Measurements from ENCODE around the gene KCNH6.

KCNH6 gene

GRCh38 chr17:63557416-63557815 is 34.3 kb downstream of the KCNH6 start:
- DNase-seq = no peak

GRCh38 chr17:63558441-63558840 is 35.3 kb downstream of the KCNH6 start:
- no peak for DNase-seq

- DNase-seq = no peak
Observed at GRCh38 chr17:63561819-63562218, 38.7 kb downstream of the KCNH6 start.

- no peak for DNase-seq
Observed at GRCh38 chr17:63563339-63563738, 40.2 kb downstream of the KCNH6 start.

DNA sequence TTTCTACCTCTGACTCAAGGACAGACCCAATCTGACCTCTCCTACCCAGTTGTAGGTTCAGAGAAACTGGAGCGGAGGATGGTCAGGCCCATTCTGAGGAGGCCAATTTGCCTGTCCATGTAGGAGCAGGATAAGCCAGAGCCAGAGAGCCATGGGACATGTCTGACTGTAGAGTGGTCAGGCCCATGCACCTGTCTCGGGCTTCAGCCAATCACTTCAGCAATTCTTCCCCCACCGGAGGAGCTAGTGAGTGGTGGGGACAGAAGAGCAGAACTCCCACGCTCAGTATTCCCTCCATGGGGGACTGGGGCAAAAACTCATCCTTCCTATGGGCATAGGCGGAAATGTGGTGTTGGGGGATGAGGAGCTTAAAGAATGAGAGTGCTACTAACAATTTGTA is 41.4 kb downstream of the KCNH6 start:
- DNase-seq = no peak

DNA sequence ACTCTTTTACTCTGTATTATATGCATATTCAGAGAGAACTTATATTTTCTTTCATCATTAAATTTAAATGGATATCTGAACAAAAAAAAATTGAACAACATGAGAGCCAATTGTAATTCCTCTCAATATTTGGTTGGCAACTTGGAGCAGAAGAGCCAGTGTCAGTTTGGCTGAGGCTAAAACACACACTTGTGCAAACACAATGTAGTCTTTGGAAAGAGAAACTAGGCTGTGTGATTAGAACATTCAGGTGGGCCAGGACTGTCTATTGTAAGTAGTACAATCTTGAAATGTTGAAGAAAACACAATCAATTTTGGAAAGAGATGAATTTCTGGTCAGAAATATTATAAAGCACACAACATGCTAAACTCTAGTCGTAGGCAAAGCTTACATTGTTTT is 44.1 kb downstream of the KCNH6 start:
- no peak for DNase-seq

- DNase-seq = no peak
Observed at GRCh38 chr17:63568563-63568962, 45.4 kb downstream of the KCNH6 start.

DNA sequence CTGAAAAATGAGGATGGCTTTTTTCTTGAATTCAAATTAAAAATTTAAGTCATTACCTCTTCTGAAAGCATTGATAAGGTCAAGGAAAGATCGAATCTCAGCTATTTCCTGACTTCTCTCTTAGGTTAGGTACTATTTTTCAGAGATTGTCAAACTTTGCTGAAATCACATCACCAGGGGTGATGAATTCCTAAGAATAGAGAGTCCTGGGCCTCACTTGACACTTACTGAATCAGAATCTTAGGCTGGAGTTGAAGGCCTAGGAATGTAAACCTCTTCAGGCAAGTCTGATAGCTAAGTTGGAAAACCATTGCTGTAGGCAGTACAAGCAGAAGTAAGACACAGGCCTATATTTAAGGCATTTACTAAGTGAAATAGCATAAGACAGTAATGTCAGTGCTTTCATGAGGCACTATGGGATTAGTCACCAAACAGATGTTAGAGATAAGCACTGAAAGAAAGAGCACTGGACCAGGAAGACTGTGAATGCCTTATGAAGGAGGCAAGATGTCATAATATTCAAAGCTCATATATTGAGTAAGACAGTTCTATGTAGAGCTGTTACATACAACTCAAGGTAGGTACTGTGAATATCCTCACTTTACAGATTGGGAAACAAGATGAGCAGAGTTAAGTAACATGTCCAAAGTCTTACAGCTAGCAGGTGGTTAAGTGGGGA is 48.6 kb downstream of the KCNH6 start:
- no peak for DNase-seq

DNA sequence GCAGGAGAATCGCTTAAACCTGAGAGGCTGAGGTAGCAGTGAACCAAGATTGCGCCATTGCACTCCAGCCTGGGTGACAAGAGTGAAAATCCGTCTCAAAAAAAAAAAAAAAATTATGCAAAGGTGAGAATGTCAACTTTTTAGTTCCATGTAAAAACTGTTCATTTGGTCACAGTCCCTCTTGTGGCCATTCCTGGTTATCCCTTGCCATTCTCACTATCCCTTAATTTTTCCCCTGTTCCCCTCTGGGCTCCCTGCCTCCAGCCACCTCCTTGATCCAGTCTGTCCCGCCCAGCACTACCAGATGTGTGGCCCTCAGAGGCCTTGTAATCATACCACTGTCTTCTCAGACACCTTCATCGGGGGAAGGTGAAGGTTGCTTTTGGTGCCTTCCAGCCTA is 50.5 kb downstream of the KCNH6 start:
- DNase-seq = no peak

DNA sequence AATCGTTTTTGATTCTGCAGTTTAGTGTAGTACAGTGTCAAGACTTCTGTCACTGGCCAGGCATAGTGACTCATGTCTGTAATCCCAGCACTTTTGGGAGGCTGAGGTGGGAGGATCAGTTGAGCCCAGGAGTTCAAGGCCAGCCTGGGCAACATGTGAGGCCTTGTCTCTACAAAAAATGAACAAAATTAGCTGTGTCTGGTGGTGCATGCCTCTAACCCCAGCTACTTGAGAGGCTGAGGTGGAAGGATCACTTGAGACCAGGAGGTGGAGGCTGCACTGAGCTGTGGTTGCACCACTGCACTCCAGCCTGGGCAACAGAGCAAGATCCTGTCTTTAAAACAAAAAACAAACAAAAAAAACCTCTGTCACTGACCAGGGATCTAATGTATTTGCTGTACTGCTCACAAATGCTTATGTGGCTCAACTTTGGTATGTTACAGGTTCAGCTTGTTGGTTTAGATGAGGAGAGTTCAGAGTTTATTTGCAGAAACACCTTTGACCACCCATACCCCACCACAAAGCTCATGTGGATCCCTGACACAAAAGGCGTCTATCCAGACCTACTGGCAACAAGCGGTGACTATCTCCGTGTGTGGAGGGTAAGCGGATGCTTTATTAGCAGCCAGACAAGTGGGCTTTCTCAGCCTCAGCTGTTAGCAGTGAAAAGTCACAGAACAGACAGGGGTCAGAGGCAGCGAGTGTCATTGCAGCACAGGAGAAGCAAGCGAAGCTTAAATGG is 55.0 kb downstream of the KCNH6 start:
- DNase-seq = no peak

DNA sequence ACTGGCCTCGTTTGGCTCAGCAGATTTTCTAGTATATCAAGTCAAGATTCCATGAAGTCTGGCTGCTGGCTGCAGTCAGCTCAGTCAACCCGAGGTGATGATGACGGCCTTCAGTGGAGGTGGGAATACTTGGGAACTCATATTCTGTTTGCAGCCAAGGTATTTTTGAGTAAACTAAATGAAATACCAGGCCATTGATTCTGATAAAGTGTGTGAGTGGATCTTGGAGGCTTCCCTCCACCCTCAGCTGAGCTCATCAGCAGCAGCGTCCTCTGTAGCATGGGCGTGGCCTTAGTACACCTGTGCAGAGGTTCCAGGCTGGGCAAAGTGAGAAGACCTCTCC is 55.6 kb downstream of the KCNH6 start:
- DNase-seq = no peak

DNA sequence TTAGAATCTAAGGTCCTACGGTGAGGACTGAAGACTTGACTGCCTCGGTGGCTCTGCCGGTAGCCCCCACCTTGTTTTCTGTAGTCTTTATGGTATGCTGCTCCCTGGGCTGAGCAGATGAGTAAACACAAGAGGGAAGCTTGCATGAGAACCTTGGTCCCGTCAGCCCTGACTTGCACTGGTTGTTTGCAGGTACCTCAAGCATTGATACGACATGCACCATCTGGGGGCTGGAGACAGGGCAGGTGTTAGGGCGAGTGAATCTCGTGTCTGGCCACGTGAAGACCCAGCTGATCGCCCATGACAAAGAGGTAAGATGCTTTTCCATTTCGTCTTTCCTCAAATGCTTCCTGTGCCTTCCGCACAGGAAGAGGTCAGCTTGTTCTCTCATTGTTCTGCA is 56.5 kb downstream of the KCNH6 start:
- DNase-seq = no peak

- no peak for DNase-seq
Observed at GRCh38 chr17:63587770-63588169, 64.6 kb downstream of the KCNH6 start.

- no peak for DNase-seq
Observed at GRCh38 chr17:63588797-63589196, 65.6 kb downstream of the KCNH6 start.

- DNase-seq = no peak
Observed at GRCh38 chr17:63589646-63590045, 66.5 kb downstream of the KCNH6 start.

DNA sequence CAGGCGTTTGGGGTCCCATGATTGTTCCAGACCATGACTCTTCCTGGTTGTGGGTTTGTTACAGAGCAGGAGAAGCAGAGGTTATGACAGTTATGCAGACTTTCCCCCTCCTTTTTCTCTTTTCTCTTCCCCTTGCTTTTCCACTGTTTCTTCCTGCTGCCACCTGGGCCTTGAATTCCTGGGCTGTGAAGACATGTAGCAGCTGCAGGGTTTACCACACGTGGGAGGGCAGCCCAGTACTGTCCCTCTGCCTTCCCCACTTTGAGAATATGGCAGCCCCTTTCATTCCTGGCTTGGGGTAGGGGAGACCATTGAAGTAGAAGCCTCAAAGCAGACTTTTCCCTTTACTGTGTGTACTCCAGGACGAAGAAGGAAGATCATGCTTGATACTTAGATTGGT is 69.6 kb downstream of the KCNH6 start:
- no peak for DNase-seq

DNA sequence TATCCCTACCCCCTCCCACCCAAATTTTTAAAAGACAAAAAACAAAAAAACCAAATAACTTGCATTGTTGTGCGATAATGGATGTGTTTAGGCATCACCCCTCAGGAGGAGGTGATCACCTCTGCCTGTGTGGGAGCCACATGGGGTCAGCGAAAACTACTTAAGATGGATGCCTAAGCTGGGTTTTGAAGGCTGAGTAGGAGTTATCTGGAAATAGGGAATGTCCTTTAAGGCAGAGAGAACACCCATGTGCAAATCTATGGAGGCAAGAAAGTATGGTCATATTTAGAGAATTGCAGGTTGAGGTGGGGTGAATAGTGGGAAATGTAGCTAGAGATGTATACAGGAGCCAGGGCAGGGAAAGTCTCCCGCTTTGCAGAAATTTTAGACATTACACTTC is 72.0 kb downstream of the KCNH6 start:
- no peak for DNase-seq

Data from effector CD4-positive, alpha-beta T cell (primary cell).